CMK (cell line): ENCODE measurements around the gene MAP7.
"Not testable (repeated sequence)": the region's sequence is repeated elsewhere in the genome, so short reads cannot be mapped to it uniquely, and the experiment has no call there.

ENCODE experiments used
- DNase-seq: peaks from one replicate; pipeline ENCODE4 v3.0.0-alpha.2; 2010; ENCODE audit warnings: low read depth

The MAP7 gene

GRCh38 chr6:136503303-136504029 is 46.8 kb downstream of the MAP7 start:
- DNase-seq = no peak

GRCh38 chr6:136502786-136503185 is 47.4 kb downstream of the MAP7 start:
- no peak for DNase-seq

- no peak for DNase-seq
Observed at GRCh38 chr6:136501514-136501913, 48.7 kb downstream of the MAP7 start.

GRCh38 chr6:136501096-136501495 is 49.1 kb downstream of the MAP7 start:
- DNase-seq = no peak

GRCh38 chr6:136500414-136500813 is 49.8 kb downstream of the MAP7 start:
- DNase-seq = no peak

GRCh38 chr6:136499370-136499769 is 50.9 kb downstream of the MAP7 start:
- DNase-seq = no peak

GRCh38 chr6:136496449-136496848 is 53.8 kb downstream of the MAP7 start:
- DNase-seq = not testable (repeated sequence)

GRCh38 chr6:136494710-136495109 is 55.5 kb downstream of the MAP7 start:
- no peak for DNase-seq

GRCh38 chr6:136494059-136494458 is 56.2 kb downstream of the MAP7 start:
- no peak for DNase-seq

GRCh38 chr6:136492409-136492808 is 57.8 kb downstream of the MAP7 start:
- no peak for DNase-seq

GRCh38 chr6:136491754-136492153 is 58.5 kb downstream of the MAP7 start:
- DNase-seq = no peak

GRCh38 chr6:136491251-136491650 is 59.0 kb downstream of the MAP7 start:
- no peak for DNase-seq

- DNase-seq = not testable (repeated sequence)
Observed at GRCh38 chr6:136489689-136490033, 60.6 kb downstream of the MAP7 start.

- no peak for DNase-seq
Observed at GRCh38 chr6:136487759-136488425, 62.3 kb downstream of the MAP7 start.

- no peak for DNase-seq
Observed at GRCh38 chr6:136486357-136486756, 63.9 kb downstream of the MAP7 start.

GRCh38 chr6:136483906-136484305 is 66.3 kb downstream of the MAP7 start:
- no peak for DNase-seq

GRCh38 chr6:136483005-136483404 is 67.2 kb downstream of the MAP7 start:
- not testable (repeated sequence) for DNase-seq

- no peak for DNase-seq
Observed at GRCh38 chr6:136477548-136477947, 72.7 kb downstream of the MAP7 start.

- no peak for DNase-seq
Observed at GRCh38 chr6:136475686-136476085, 74.5 kb downstream of the MAP7 start.

GRCh38 chr6:136474241-136474640 is 76.0 kb downstream of the MAP7 start:
- DNase-seq = no peak

- DNase-seq = no peak
Observed at GRCh38 chr6:136471922-136472321, 78.3 kb downstream of the MAP7 start.

- no peak for DNase-seq
Observed at GRCh38 chr6:136471372-136471771, 78.8 kb downstream of the MAP7 start.

- no peak for DNase-seq
Observed at GRCh38 chr6:136470044-136470443, 80.2 kb downstream of the MAP7 start.

- no peak for DNase-seq
Observed at GRCh38 chr6:136469154-136469553, 81.1 kb downstream of the MAP7 start.
